Panc1 (cell line): ENCODE measurements around the gene TDO2. TPM values are rescaled to one million over a fixed set of nuclear protein-coding genes. Genes with fewer than 3 reads are reported as not detected.

Source experiments
- ATAC-seq: fragments of 200-7000 bp; cut with Tn5 transposase; 2 replicates; pipeline ENCODE4 v1.9.1; 2020; ENCODE audit warnings: mild to moderate bottlenecking, moderate library complexity
- Bru-seq: library from RNA; stranded (reverse); fragments of 400-500 nt; gene quantifications from one replicate; lab custom pipeline; 2021; lab: Mats Ljungman, UMichigan
- BruChase-seq, 2 experiments: library from RNA; stranded (reverse); fragments of 400-500 nt; gene quantifications; one replicate each; lab custom pipeline; 2021; lab: Mats Ljungman, UMichigan
- BruUV-seq: library from RNA; stranded (reverse); fragments of 400-500 nt; replicated peaks from 2 replicates; lab custom pipeline; 2021; lab: Mats Ljungman, UMichigan
- CTCF ChIA-PET: fragments of 300-600 bp; sonication (Branson Sonifier 250); formaldehyde crosslinking; loops from one replicate; lab custom pipeline; 2022; ENCODE audit warnings: antibody characterized with exemption; lab: Charles Lee
- POLR2A ChIA-PET: fragments of 300-600 bp; sonication (Branson Sonifier 250); formaldehyde crosslinking; loops from one replicate; lab custom pipeline; 2022; ENCODE audit warnings: antibody characterized with exemption; lab: Charles Lee
- DNase-seq: peaks from one replicate; pipeline ENCODE4 v3.0.0-alpha.2; 2010; ENCODE audit warnings: low read depth, low spot score
- H3K27ac ChIP-seq: 2 replicates; pipeline ENCODE4 v1.5.1; 2011; ENCODE audit warnings: mild to moderate bottlenecking, low read length, inconsistent platforms
- H3K27me3 ChIP-seq: fragments of 200-500 bp; sonication (Bioruptor generic); 2 replicates; pipeline ENCODE4 v1.6.0; 2014; ENCODE audit warnings: low read length, inconsistent platforms; ENCODE audit not compliant: control insufficient read depth, insufficient read depth
- H3K36me3 ChIP-seq: fragments of 200-500 bp; sonication (Bioruptor generic); 2 replicates; pipeline ENCODE4 v1.5.1; 2014; ENCODE audit warnings: inconsistent platforms, mild to moderate bottlenecking, low read length, moderate library complexity; ENCODE audit not compliant: control insufficient read depth, insufficient read depth
- H3K4me1 ChIP-seq: 2 replicates; pipeline ENCODE4 v1.5.1; 2011; ENCODE audit warnings: inconsistent platforms, mild to moderate bottlenecking, low read length, moderate library complexity; ENCODE audit not compliant: control insufficient read depth, insufficient read depth
- H3K4me3 ChIP-seq, 2 experiments: 2 replicates each; pipeline ENCODE4 v1.5.1; 2011 to 2012; ENCODE audit warnings: low read depth in 2 of 2, low read length in 2 of 2, mild to moderate bottlenecking in 2 of 2, inconsistent platforms in 1 of 2, moderate library complexity in 1 of 2
- H3K9me3 ChIP-seq: fragments of 200-500 bp; sonication (Bioruptor generic); 2 replicates; pipeline ENCODE4 v1.5.1; 2014; ENCODE audit warnings: low read depth, mild to moderate bottlenecking, inconsistent platforms, low read length, moderate library complexity; ENCODE audit not compliant: control insufficient read depth, insufficient read depth
- POLR2AphosphoS5 ChIP-seq: IDR thresholded peaks from 2 replicates; pipeline ENCODE4 v1.6.1; 2012; ENCODE audit warnings: mild to moderate bottlenecking, low read depth, low read length, moderate library complexity
- SIN3A ChIP-seq: IDR thresholded peaks from 2 replicates; pipeline ENCODE4 v1.6.1; 2012; ENCODE audit warnings: low read depth, mild to moderate bottlenecking, low read length, moderate library complexity, borderline replicate concordance; ENCODE audit not compliant: insufficient read depth
- TCF7L2 ChIP-seq: IDR thresholded peaks from 2 replicates; pipeline ENCODE4 v1.6.1; 2011; ENCODE audit warnings: mild to moderate bottlenecking, low read depth, low read length, inconsistent platforms
- in situ Hi-C: cut with HindIII; loops from 2 replicates; pipeline ENCODE4 v1.10.0; 2016; ENCODE audit warnings: low sequenced_read_pairs, low pct_unique_long_range_greater_than_20kb
- intact Hi-C: fragments of 100-400 bp; cut with micrococcal nuclease; formaldehyde crosslinking; loops from one replicate; pipeline ENCODE4 v1.10.0; 2022; ENCODE audit not compliant: unreplicated experiment
- long read RNA-seq: library from polyadenylated mRNA; unstranded; transcript quantifications from one replicate; pipeline ENCODE4 v2.0.0, GENCODE V29; 2021; ENCODE audit not compliant: unreplicated experiment
- polyA plus RNA-seq: library from polyadenylated mRNA; unstranded; fragments of >200 nt; gene quantifications from one replicate; pipeline ENCODE4 v1.2.1, GENCODE V29; 2012; ENCODE audit warnings: missing spikeins; ENCODE audit not compliant: insufficient read length
- total RNA-seq: library from RNA; stranded (reverse); gene quantifications from one replicate; pipeline ENCODE4 v1.2.1, GENCODE V29; 2021; ENCODE audit not compliant: unreplicated experiment
- TF ChIP-seq, protein P1 (sequence below), 2 experiments: IDR thresholded peaks; 2 replicates each; pipeline ENCODE4 v1.6.1; 2011 to 2012; ENCODE audit warnings: low read depth in 2 of 2, control low read depth in 1 of 2, low read length in 1 of 2, mild to moderate bottlenecking in 1 of 2, moderate library complexity in 1 of 2; ENCODE audit not compliant: insufficient read depth in 1 of 2
- TF ChIP-seq, protein P2 (sequence below): fragments of 450-650 bp; IDR thresholded peaks from 2 replicates; pipeline ENCODE4 v1.5.1; 2017; ENCODE audit warnings: mild to moderate bottlenecking

TDO2 gene
- total RNA-seq: 0.13 TPM
- not detected for polyA plus RNA-seq
- Bru-seq, nascent RNA: percentile 5 among the genes with signal in this experiment
- percentile 9 among the genes with signal in this experiment for BruChase-seq, experiment 1, labeled RNA remaining after a 2-hour chase
- percentile 17 among the genes with signal in this experiment for BruChase-seq, experiment 2, labeled RNA remaining after a 6-hour chase
- long read RNA-seq: 0 reads

GRCh38 chr4:155903453-155903852, at the start of gene TDO2:
TSS of gene TDO2 (plus strand) at chr4:155903696. CDS start at chr4:155903759, 63 bp downstream.
- no peak for DNase-seq
- CTCF ChIA-PET: interaction anchor here (0.6 kb wide), 1 partner anchor 80 kb away, joined by 3 read pairs; no protein-coding TSS in a partner anchor
- POLR2A ChIA-PET: no interaction called here
- no peaks in the 10 kb centered on the region for H3K27me3 ChIP-seq
- TF ChIP-seq TCF7L2: no peak
- TF ChIP-seq SIN3A: no peak
- TF ChIP-seq POLR2AphosphoS5: no peak
- TF ChIP-seq, protein P1, sequence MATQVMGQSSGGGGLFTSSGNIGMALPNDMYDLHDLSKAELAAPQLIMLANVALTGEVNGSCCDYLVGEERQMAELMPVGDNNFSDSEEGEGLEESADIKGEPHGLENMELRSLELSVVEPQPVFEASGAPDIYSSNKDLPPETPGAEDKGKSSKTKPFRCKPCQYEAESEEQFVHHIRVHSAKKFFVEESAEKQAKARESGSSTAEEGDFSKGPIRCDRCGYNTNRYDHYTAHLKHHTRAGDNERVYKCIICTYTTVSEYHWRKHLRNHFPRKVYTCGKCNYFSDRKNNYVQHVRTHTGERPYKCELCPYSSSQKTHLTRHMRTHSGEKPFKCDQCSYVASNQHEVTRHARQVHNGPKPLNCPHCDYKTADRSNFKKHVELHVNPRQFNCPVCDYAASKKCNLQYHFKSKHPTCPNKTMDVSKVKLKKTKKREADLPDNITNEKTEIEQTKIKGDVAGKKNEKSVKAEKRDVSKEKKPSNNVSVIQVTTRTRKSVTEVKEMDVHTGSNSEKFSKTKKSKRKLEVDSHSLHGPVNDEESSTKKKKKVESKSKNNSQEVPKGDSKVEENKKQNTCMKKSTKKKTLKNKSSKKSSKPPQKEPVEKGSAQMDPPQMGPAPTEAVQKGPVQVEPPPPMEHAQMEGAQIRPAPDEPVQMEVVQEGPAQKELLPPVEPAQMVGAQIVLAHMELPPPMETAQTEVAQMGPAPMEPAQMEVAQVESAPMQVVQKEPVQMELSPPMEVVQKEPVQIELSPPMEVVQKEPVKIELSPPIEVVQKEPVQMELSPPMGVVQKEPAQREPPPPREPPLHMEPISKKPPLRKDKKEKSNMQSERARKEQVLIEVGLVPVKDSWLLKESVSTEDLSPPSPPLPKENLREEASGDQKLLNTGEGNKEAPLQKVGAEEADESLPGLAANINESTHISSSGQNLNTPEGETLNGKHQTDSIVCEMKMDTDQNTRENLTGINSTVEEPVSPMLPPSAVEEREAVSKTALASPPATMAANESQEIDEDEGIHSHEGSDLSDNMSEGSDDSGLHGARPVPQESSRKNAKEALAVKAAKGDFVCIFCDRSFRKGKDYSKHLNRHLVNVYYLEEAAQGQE (IDR thresholded peaks at IDR 0.05; ENCODE audit: insufficient read depth in 1 of 2, low read depth in 2 of 2, low read length in 1 of 2): no peak
- TF ChIP-seq, protein P2, sequence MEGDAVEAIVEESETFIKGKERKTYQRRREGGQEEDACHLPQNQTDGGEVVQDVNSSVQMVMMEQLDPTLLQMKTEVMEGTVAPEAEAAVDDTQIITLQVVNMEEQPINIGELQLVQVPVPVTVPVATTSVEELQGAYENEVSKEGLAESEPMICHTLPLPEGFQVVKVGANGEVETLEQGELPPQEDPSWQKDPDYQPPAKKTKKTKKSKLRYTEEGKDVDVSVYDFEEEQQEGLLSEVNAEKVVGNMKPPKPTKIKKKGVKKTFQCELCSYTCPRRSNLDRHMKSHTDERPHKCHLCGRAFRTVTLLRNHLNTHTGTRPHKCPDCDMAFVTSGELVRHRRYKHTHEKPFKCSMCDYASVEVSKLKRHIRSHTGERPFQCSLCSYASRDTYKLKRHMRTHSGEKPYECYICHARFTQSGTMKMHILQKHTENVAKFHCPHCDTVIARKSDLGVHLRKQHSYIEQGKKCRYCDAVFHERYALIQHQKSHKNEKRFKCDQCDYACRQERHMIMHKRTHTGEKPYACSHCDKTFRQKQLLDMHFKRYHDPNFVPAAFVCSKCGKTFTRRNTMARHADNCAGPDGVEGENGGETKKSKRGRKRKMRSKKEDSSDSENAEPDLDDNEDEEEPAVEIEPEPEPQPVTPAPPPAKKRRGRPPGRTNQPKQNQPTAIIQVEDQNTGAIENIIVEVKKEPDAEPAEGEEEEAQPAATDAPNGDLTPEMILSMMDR: no peak
- BruUV-seq: no TSS peak
- no peaks in the 10 kb centered on the region for H3K4me1 ChIP-seq
- no peak for ATAC-seq
- no peak within 1 kb of the TSS for H3K27ac ChIP-seq
- intact Hi-C loops (loop anchor here (10.0 kb wide), 1 partner anchor 79 kb away; no protein-coding TSS in a partner anchor), in situ Hi-C loops (no loop called here)
- H3K9me3 ChIP-seq: no peaks in the 10 kb centered on the region
- H3K4me3 ChIP-seq: no peak within 1 kb of the TSS
- no peaks in the 10 kb centered on the region for H3K36me3 ChIP-seq

DNA sequence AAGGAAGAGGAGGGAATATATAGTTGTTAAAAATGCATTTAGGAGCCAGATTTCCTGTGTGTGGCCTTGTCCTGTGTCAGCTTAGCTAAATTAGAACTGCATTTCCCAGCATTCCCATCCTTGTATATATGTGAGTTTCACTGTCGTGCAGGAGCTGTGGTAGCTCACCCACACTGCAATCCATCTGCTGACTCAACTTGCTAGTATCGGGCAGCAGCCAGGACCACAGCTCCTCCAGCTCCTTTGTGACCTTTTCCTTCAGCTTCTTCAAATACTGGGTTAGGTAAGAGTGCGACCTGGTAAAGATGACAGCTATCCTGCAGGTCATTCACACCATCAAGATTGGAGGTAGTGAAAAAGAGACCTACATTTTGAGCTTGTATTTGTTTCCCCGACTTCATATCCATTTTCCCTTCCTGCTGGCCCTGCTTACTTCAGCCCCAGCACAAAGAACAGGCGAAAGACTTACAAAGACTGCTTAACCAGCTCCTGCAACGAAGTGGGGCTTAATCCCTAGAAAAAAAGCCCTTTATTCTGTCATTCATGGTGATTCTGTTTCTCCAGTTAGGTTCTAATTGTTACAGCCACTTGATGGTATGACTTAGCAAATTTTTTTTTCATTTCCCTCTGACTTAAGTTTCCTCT, 48.8 kb upstream of the TDO2 start:
- no peaks in the 10 kb centered on the region for H3K9me3 ChIP-seq
- no peaks in the 10 kb centered on the region for H3K27me3 ChIP-seq
- ATAC-seq (peak; percentile 70; the same call in 1 of the 2 replicates), DNase-seq (no peak)
- BruUV-seq: no TSS peak
- TF ChIP-seq, protein P1 (IDR thresholded peaks at IDR 0.05; ENCODE audit: insufficient read depth in 1 of 2, low read depth in 2 of 2, low read length in 1 of 2): no peak
- no peak for TF ChIP-seq SIN3A
- TF ChIP-seq TCF7L2: no peak
- TF ChIP-seq POLR2AphosphoS5: no peak
- TF ChIP-seq, protein P2: no peak
- intact Hi-C loops: no loop called here
- H3K36me3 ChIP-seq: no peaks in the 10 kb centered on the region
- in situ Hi-C loops: no loop called here
- CTCF ChIA-PET: no interaction called here
- no peaks in the 10 kb centered on the region for H3K4me1 ChIP-seq
- POLR2A ChIA-PET: no interaction called here
- H3K4me3 ChIP-seq: peak overlapping the region in 1 of 2 experiments; percentile 14; a peak in 1 of 4 replicates
- H3K27ac ChIP-seq: no peak overlapping the region
